AG09319 (cell line): Measurements from ENCODE around the gene MON2.

ENCODE experiments used
- DNase-seq: peaks from one replicate; pipeline ENCODE4 v3.0.0-alpha.2; 2010; ENCODE audit warnings: low read depth; ENCODE audit errors: extremely low read depth
- TF ChIP-seq, protein P1 (sequence below): IDR thresholded peaks from 2 replicates; pipeline ENCODE4 v1.5.1; 2011; ENCODE audit warnings: low read depth, mild to moderate bottlenecking, inconsistent platforms, low read length, moderate library complexity

The MON2 gene

DNA sequence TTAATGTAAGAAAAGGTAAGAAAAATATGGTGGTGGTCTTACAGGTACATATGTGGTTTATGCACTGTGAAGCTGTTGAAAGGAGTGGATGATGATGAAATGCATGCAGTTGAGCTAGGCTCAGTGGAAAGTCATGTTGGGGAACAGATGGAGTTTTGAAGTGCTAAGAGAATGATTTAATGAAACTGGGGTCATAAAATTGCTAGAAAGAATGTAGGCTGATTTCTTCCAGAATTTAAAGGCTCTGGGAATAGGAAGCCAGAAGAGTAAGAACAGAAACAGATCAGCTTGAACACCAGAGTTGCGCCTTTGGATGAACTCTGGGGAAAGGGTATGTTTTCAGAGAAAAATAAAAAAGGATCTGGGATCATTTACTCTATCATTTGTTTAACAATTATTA lies 146.5 kb downstream of the MON2 start:
- no peak for DNase-seq
- TF ChIP-seq, protein P1, sequence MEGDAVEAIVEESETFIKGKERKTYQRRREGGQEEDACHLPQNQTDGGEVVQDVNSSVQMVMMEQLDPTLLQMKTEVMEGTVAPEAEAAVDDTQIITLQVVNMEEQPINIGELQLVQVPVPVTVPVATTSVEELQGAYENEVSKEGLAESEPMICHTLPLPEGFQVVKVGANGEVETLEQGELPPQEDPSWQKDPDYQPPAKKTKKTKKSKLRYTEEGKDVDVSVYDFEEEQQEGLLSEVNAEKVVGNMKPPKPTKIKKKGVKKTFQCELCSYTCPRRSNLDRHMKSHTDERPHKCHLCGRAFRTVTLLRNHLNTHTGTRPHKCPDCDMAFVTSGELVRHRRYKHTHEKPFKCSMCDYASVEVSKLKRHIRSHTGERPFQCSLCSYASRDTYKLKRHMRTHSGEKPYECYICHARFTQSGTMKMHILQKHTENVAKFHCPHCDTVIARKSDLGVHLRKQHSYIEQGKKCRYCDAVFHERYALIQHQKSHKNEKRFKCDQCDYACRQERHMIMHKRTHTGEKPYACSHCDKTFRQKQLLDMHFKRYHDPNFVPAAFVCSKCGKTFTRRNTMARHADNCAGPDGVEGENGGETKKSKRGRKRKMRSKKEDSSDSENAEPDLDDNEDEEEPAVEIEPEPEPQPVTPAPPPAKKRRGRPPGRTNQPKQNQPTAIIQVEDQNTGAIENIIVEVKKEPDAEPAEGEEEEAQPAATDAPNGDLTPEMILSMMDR: no peak

DNA sequence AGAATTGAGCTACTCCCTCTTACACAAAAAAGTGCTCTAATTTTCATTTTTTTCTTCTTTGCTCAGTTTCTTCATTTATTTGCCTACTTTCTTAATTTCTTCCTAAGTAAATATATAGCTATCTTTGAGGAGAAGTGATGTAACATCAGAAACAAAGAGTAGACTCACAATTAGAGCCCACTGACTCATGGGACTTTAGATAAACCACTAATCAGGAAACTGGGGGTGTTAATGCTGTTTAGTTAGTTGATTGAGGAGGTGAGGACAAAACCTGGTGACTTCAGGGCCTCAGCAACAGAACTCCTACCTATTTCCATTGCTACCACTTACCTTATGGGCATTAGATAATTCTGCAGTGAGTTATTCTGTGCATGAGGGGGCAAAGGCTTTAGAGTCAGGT lies 151.7 kb downstream of the MON2 start:
- TF ChIP-seq, protein P1: no peak
- no peak for DNase-seq

DNA sequence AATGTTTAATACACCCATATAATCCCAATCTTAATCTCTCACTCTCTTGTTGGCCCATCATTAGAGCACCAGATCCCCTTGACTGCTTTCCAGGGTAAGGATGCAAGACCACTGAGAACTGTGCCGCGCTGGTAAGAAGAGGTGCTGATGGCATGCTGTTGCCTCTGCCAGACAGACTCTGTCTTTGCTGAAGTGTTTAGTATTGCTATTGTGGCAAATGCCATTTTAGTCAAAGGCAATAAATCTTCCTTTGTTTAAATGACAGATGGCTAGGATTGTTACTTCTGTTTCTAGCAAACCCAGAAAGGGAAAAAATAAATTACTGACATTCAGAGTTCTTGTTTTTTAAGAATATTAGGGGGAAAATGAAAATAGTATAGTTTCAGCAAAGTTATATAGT lies 152.3 kb downstream of the MON2 start:
- TF ChIP-seq, protein P1: no peak
- DNase-seq: no peak

DNA sequence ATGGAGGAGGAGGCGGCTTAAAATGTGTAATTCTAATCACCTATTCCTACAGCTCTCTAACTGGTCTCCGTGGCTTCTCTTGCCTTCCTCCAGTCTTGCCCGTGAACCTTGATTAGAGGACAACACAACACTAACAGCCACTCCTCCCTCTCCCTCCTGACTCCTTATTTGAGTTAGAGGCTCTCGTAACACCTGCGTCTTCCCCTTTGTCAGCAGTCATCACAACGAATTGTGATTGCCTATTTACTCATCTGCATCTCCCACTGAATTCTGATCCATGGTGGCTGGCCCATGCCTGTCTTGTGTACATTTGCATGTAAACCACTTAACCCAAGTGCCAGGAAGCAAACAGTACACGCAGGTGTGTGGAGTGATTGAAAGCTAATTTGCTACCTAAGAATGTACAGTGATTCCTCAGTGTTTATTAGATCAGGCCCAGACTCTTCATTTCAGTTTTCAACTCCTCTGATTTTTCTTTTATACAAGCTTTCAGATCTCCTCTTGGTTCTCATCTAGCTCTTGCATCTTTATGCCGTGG lies 154.5 kb downstream of the MON2 start:
- TF ChIP-seq, protein P1: no peak
- no peak for DNase-seq

DNA sequence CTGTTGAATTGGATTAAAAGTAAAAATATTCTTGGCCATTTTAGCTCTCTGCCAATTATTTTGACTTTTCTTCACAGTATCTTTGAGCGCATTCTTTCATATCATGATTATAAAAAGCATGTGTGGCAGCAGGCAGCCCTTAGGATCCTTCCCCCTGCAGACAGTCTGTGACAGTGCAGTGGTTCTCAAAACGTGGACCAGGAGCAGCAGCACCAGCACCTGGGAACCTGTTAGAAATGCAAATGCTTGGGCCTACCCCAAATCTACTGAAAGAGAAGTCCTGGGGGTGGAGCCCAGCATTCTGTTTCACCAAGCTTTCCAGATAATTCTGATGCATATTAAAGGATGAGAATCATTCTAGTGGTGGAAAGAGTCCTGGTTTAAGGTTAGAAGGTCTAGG lies 155.6 kb downstream of the MON2 start:
- DNase-seq: no peak
- TF ChIP-seq, protein P1: no peak

DNA sequence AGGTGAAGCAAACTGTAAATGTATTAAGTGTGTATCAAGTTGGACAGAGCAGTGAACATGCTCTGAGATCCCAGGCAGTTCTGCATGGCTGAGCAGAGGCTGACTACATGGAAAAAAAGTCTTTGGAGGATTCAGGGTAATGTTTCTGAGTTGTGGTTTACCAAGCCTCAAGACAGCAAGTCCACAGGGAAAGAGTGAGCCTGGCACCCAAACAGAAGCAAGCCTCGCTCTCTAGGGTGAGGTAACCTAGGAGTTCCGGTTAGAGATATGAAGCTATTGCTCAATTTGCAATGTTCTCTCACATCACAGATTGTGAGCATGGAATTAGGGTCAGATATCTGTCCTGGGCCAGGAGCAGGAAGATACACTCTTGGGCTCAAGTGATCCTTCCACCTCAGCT lies 158.6 kb downstream of the MON2 start:
- no peak for DNase-seq

DNA sequence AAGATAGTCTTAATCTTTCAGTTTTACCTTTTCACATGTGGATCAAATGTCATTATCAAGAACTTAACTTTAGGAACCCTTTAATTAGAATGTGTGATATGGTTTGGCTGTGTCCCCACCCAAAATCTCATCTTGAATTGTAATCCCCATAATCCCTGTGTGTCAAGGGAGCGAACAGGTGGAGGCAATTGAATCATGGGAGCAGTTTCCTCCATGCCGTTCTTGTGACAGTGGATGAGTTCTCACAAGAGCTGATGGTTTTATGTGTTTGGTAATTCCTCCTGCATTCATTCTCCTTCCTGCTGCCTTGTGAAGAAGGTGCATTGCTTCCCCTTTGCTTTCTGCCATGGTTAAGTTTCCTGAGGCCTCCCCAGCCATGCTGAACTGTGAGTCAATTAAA lies 160.6 kb downstream of the MON2 start:
- no peak for DNase-seq
- TF ChIP-seq, protein P1: no peak

More for the DNA sequence above, 158.6 kb downstream of the MON2 start:
- TF ChIP-seq, protein P1: no peak
